HCT116 (cell line): Measurements from ENCODE around the gene VCAN.

Experiments used
- CBX3 ChIP-seq: IDR thresholded peaks from 2 replicates; pipeline ENCODE4 v1.6.1; 2012; ENCODE audit warnings: low read depth
- CEBPB ChIP-seq: IDR thresholded peaks from 2 replicates; pipeline ENCODE4 v1.6.1; 2012; ENCODE audit warnings: low read depth
- EGR1 ChIP-seq: IDR thresholded peaks from 2 replicates; pipeline ENCODE4 v1.6.1; 2012; ENCODE audit warnings: low read depth
- EZH2 ChIP-seq: fragments of 200-600 bp; sonication (generic); IDR thresholded peaks from 2 replicates; pipeline ENCODE4 v1.6.1; 2017; ENCODE audit warnings: antibody characterized with exemption, mixed run types
- POLR2A ChIP-seq: IDR thresholded peaks from 2 replicates; pipeline ENCODE4 v1.7.0; 2011; ENCODE audit warnings: borderline replicate concordance; ENCODE audit not compliant: insufficient read depth, insufficient read length; ENCODE audit errors: extremely low read depth
- POLR2AphosphoS5 ChIP-seq: IDR thresholded peaks from 2 replicates; pipeline ENCODE4 v1.6.1; 2011; ENCODE audit warnings: mild to moderate bottlenecking, low read depth, low read length, moderate library complexity
- REST ChIP-seq: IDR thresholded peaks from 2 replicates; pipeline ENCODE4 v1.6.1; 2012; ENCODE audit warnings: low read depth
- SP1 ChIP-seq: IDR thresholded peaks from 2 replicates; pipeline ENCODE4 v1.6.1; 2012; ENCODE audit warnings: low read depth
- TCF7L2 ChIP-seq: IDR thresholded peaks from 2 replicates; pipeline ENCODE4 v1.7.0; 2011; ENCODE audit warnings: borderline replicate concordance, inconsistent platforms; ENCODE audit not compliant: insufficient read depth, insufficient read length; ENCODE audit errors: extremely low read depth
- ZNF274 ChIP-seq: fragments of 200-500 bp; sonication (Bioruptor generic); IDR thresholded peaks from 2 replicates; pipeline ENCODE4 v1.6.1; 2014; ENCODE audit warnings: mild to moderate bottlenecking, low read depth, low read length, inconsistent platforms
- TF ChIP-seq, protein P1 (sequence below), 3 experiments: fragments of 200-600 bp in 1 of 3; sonication (generic) in 1 of 3; IDR thresholded peaks in 2 of 3; conservative IDR thresholded peaks in 1 of 3; 2 replicates each; pipeline ENCODE4 v1.5.1; 2012 to 2017; ENCODE audit warnings: low read depth in 2 of 3, low read length in 2 of 3, antibody characterized with exemption in 1 of 3, borderline replicate concordance in 1 of 3, control low read depth in 1 of 3, mild to moderate bottlenecking in 1 of 3, mixed read lengths in 1 of 3, mixed run types in 1 of 3, moderate library complexity in 1 of 3; ENCODE audit not compliant: insufficient read depth in 1 of 3
- TF ChIP-seq, protein P2 (sequence below): IDR thresholded peaks from 2 replicates; pipeline ENCODE4 v1.6.1; 2012
- TF ChIP-seq, protein P3 (sequence below): IDR thresholded peaks from 2 replicates; pipeline ENCODE4 v1.6.1; 2012

DNA sequence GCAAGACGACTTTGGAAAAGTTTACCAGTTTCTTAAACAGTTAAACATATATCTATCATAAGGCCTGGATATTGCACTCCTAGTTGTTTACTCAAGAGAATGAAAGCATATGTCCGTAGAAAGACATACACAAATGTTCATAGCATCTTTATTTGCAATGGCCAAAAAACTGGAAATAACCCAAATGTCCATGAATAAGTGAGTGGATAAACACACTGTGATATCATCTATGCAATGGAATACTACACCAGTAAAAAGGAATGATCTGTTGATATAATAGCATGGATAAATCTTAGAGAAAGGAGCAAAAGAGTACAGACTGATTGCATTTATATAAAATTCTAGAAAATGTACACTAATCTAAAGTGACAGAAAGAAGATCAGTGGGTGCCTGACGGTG lies 28.0 kb upstream of the VCAN start:
- no peak for TF ChIP-seq POLR2A
- TF ChIP-seq, protein P1, sequence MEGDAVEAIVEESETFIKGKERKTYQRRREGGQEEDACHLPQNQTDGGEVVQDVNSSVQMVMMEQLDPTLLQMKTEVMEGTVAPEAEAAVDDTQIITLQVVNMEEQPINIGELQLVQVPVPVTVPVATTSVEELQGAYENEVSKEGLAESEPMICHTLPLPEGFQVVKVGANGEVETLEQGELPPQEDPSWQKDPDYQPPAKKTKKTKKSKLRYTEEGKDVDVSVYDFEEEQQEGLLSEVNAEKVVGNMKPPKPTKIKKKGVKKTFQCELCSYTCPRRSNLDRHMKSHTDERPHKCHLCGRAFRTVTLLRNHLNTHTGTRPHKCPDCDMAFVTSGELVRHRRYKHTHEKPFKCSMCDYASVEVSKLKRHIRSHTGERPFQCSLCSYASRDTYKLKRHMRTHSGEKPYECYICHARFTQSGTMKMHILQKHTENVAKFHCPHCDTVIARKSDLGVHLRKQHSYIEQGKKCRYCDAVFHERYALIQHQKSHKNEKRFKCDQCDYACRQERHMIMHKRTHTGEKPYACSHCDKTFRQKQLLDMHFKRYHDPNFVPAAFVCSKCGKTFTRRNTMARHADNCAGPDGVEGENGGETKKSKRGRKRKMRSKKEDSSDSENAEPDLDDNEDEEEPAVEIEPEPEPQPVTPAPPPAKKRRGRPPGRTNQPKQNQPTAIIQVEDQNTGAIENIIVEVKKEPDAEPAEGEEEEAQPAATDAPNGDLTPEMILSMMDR (IDR thresholded peaks at IDR 0.05 in 2 of 3, conservative IDR thresholded peaks at IDR 0.05 in 1 of 3; ENCODE audit: borderline replicate concordance in 1 of 3, insufficient read depth in 1 of 3, low read depth in 2 of 3, low read length in 2 of 3) = no peak
- TF ChIP-seq, protein P2, sequence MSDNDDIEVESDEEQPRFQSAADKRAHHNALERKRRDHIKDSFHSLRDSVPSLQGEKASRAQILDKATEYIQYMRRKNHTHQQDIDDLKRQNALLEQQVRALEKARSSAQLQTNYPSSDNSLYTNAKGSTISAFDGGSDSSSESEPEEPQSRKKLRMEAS = no peak
- no peak for TF ChIP-seq SP1
- TF ChIP-seq ZNF274 = no peak
- TF ChIP-seq, protein P3, sequence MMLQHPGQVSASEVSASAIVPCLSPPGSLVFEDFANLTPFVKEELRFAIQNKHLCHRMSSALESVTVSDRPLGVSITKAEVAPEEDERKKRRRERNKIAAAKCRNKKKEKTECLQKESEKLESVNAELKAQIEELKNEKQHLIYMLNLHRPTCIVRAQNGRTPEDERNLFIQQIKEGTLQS = no peak
- TF ChIP-seq EZH2 = no peak
- no peak for TF ChIP-seq TCF7L2
- TF ChIP-seq CEBPB = no peak
- no peak for TF ChIP-seq REST
- TF ChIP-seq POLR2AphosphoS5 = no peak
- TF ChIP-seq CBX3 = no peak
- TF ChIP-seq EGR1 = no peak
